CD14-positive monocyte (primary cell): ENCODE results near the gene DPH3. TPM values are rescaled to one million over a fixed set of nuclear protein-coding genes. Genes with fewer than 3 reads are reported as not detected.

ENCODE experiments used
- DNase-seq, 3 donors: peaks; one replicate each; pipeline ENCODE4 v3.0.0-alpha.2; 2011 to 2022
- H2AFZ ChIP-seq: 2 replicates; pipeline ENCODE4 v1.6.0; 2012; ENCODE audit warnings: mild to moderate bottlenecking, low read depth, low read length, inconsistent platforms; ENCODE audit not compliant: insufficient read depth, poor library complexity, severe bottlenecking
- H3K27ac ChIP-seq, 2 donors: 1 replicate in 1 of 2; 2 replicates in 1 of 2; pipeline ENCODE4 v1.5.1; 2012 to 2013; ENCODE audit warnings: low read length in 2 of 2, control low read depth in 1 of 2, inconsistent platforms in 1 of 2, low read depth in 1 of 2, mild to moderate bottlenecking in 1 of 2
- H3K27me3 ChIP-seq, 2 donors: one replicate each; pipeline versions ENCODE4 v1.6.0 to v1.6.1; 2011 to 2013; ENCODE audit warnings: low read length in 2 of 2; ENCODE audit not compliant: control insufficient read depth in 2 of 2, insufficient read depth in 2 of 2
- H3K36me3 ChIP-seq, 2 donors: replicated peaks in 1 of 2; 1 replicate in 1 of 2; 2 replicates in 1 of 2; pipeline versions ENCODE4 v1.5.1 to v1.6.1; 2012 to 2013; ENCODE audit warnings: low read length in 2 of 2, control low read depth in 1 of 2, inconsistent platforms in 1 of 2, mild to moderate bottlenecking in 1 of 2; ENCODE audit not compliant: insufficient read depth in 2 of 2, control insufficient read depth in 1 of 2
- H3K4me1 ChIP-seq, 2 donors: 1 replicate in 1 of 2; 2 replicates in 1 of 2; pipeline versions ENCODE4 v1.5.1 to v1.6.1; 2012 to 2013; ENCODE audit warnings: low read length in 2 of 2, control low read depth in 1 of 2, inconsistent platforms in 1 of 2, mild to moderate bottlenecking in 1 of 2, moderate library complexity in 1 of 2; ENCODE audit not compliant: insufficient read depth in 2 of 2, control insufficient read depth in 1 of 2
- H3K4me2 ChIP-seq: replicated peaks from 2 replicates; pipeline ENCODE3; 2012; ENCODE audit warnings: low read length, moderate library complexity, mild to moderate bottlenecking; ENCODE audit not compliant: poor library complexity, severe bottlenecking; ENCODE audit errors: extremely low read depth
- H3K4me3 ChIP-seq, 3 experiments: fragments of 200-600 bp in 1 of 3; sonication (generic) in 1 of 3; replicated peaks in 1 of 3; 1 replicate in 2 of 3; 2 replicates in 1 of 3; pipeline ENCODE4 v1.5.1; 2011 to 2013; ENCODE audit warnings: low read length in 3 of 3, mild to moderate bottlenecking in 3 of 3, control low read depth in 2 of 3, low read depth in 2 of 3, inconsistent platforms in 1 of 3, moderate library complexity in 1 of 3
- H3K79me2 ChIP-seq: 2 replicates; pipeline ENCODE4 v1.6.0; 2012; ENCODE audit warnings: mild to moderate bottlenecking, control low read depth, inconsistent platforms, low read length, moderate library complexity; ENCODE audit not compliant: insufficient read depth
- H3K9ac ChIP-seq: 2 replicates; pipeline ENCODE4 v1.6.0; 2017; ENCODE audit warnings: low read length, mild to moderate bottlenecking; ENCODE audit not compliant: insufficient read depth, poor library complexity, severe bottlenecking
- H3K9me3 ChIP-seq, 2 donors: replicated peaks in 1 of 2; 1 replicate in 1 of 2; 2 replicates in 1 of 2; pipeline versions ENCODE4 v1.5.1 to v1.6.1; 2012 to 2013; ENCODE audit warnings: low read length in 2 of 2, control low read depth in 1 of 2; ENCODE audit not compliant: control insufficient read depth in 1 of 2, insufficient read depth in 1 of 2
- H4K20me1 ChIP-seq: 2 replicates; pipeline ENCODE4 v1.6.0; 2012; ENCODE audit warnings: mild to moderate bottlenecking, low read length, control low read depth, moderate library complexity; ENCODE audit not compliant: insufficient read depth
- H3K27ac Mint-ChIP-seq, 7 donors: one replicate each; pipeline ENCODE4 v1.8.0; 2020; ENCODE audit warnings: mild to moderate bottlenecking in 7 of 7, mixed read lengths in 7 of 7, moderate library complexity in 6 of 7, inconsistent platforms in 2 of 7
- H3K27me3 Mint-ChIP-seq, 3 donors: one replicate each; pipeline ENCODE4 v1.8.0; 2021 to 2022; ENCODE audit warnings: low read depth in 3 of 3, mild to moderate bottlenecking in 3 of 3, mixed read lengths in 3 of 3, moderate library complexity in 3 of 3, inconsistent platforms in 1 of 3
- H3K36me3 Mint-ChIP-seq, 2 donors: one replicate each; pipeline ENCODE4 v1.8.0; 2020; ENCODE audit warnings: mixed read lengths in 2 of 2, inconsistent platforms in 1 of 2, mild to moderate bottlenecking in 1 of 2
- H3K4me1 Mint-ChIP-seq: one replicate; pipeline ENCODE4 v1.8.0; 2020; ENCODE audit warnings: mild to moderate bottlenecking, mixed read lengths
- H3K4me3 Mint-ChIP-seq, 2 donors: one replicate each; pipeline ENCODE4 v1.8.0; 2020; ENCODE audit warnings: mild to moderate bottlenecking in 2 of 2, mixed read lengths in 2 of 2, moderate library complexity in 1 of 2
- H3K9me3 Mint-ChIP-seq, 7 donors: one replicate each; pipeline ENCODE4 v1.8.0; 2020 to 2022; ENCODE audit warnings: mixed read lengths in 7 of 7, mild to moderate bottlenecking in 6 of 7, moderate library complexity in 6 of 7, inconsistent platforms in 2 of 7
- WGBS: methylation state at CpG from one replicate; pipeline ENCODE4 v1.1.5; 2013; ENCODE audit warnings: missing lambda C conversion rate; ENCODE audit not compliant: insufficient coverage; 5-methylcytosine and 5-hydroxymethylcytosine counted together
- intact Hi-C, 2 donors: fragments of 100-400 bp; cut with micrococcal nuclease; formaldehyde crosslinking; loops; one replicate each; pipeline versions ENCODE4 v1.15.0 to v1.15.1; 2023
- polyA plus RNA-seq, 3 donors: library from polyadenylated mRNA; depleted of rRNA in 1 of 3; unstranded in 2 of 3; stranded (reverse) in 1 of 3; fragments of 300-500 nt in 2 of 3; fragments of >200 nt in 1 of 3; fragmentation: Illumina TruSeq in 2 of 3; gene quantifications; 1 replicate in 2 of 3; 2 replicates in 1 of 3; pipeline ENCODE4 v1.2.3, GENCODE V29; 2012 to 2021
- TF ChIP-seq, protein P1 (sequence below): fragments of 200-600 bp; IDR thresholded peaks from one replicate; pipeline ENCODE4 v1.8.0; 2022; ENCODE audit warnings: antibody characterized with exemption, mild to moderate bottlenecking

DPH3 gene
- polyA plus RNA-seq, 3 donors = 9.2 to 42.0 (median 33.7) TPM

DNA sequence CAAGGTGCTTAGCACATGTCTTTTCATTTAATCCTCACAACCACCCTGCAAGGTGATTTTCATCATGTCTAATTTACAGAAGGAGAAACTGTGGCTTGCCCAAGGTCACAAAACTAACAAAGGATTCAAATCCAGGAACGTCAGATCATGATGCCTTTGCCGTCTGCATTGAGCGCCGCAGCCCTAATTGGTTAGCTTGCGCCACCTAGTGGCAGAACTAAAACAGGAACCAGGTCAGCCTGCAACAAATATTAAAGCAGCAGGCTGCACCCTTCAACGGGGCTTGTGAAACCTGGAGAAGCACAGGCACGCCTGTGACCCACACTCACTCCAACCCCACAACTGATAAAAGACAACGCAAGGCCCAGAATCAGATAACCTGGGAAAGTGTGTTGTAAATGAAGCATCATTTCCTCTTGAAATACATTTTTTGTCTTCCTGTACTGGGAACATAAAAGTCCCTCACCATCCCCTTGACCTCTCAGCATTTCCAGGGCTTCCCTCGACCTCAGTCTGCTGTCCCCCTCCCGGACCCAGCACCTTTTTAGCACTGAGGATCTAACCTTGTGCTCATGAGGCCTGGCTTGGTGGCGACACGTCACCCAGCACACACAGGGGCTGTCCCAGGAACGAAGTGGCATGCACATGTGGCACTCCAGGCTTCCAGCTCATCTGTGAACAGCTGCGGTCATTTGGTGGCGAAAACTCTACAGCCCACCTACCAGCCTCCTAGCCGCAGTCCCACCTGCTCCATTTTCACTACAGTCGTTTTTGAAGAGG lies 17.3 kb downstream of the DPH3 start:
- Histone ChIP-seq H3K9ac (no peak overlapping the region), H3K9me3 (no peaks in the 10 kb centered on the region), H2AFZ (no peak overlapping the region), H3K27me3 (no peaks in the 10 kb centered on the region), H3K79me2 (no peaks in the 10 kb centered on the region), H4K20me1 (no peaks in the 10 kb centered on the region), H3K36me3 (no peaks in the 10 kb centered on the region), H3K4me3 (no peak overlapping the region), H3K27ac (no peak overlapping the region), H3K4me1 (peaks cover 0 to 5% of the 10 kb centered on the region in 2 donors), H3K4me2 (no peak overlapping the region)
- TF ChIP-seq, protein P1, sequence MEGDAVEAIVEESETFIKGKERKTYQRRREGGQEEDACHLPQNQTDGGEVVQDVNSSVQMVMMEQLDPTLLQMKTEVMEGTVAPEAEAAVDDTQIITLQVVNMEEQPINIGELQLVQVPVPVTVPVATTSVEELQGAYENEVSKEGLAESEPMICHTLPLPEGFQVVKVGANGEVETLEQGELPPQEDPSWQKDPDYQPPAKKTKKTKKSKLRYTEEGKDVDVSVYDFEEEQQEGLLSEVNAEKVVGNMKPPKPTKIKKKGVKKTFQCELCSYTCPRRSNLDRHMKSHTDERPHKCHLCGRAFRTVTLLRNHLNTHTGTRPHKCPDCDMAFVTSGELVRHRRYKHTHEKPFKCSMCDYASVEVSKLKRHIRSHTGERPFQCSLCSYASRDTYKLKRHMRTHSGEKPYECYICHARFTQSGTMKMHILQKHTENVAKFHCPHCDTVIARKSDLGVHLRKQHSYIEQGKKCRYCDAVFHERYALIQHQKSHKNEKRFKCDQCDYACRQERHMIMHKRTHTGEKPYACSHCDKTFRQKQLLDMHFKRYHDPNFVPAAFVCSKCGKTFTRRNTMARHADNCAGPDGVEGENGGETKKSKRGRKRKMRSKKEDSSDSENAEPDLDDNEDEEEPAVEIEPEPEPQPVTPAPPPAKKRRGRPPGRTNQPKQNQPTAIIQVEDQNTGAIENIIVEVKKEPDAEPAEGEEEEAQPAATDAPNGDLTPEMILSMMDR = peak; percentile 94
- intact Hi-C loops = loop anchor here (2.0 to 5.0 kb wide), 2 partner anchors 199 to 200 kb away; no protein-coding TSS in a partner anchor
- Mint-ChIP-seq H3K9me3 (no peaks in the 10 kb centered on the region), H3K27ac (no peak overlapping the region), H3K27me3 (peaks cover 0 to 2% (median 0%) of the 10 kb centered on the region in 3 donors), H3K4me1 (peaks cover 7% of the 10 kb centered on the region), H3K4me3 (no peak overlapping the region), H3K36me3 (no peaks in the 10 kb centered on the region)
- WGBS = 51% methylated on average over 14 of the region's 17 CpGs
- DNase-seq = peak; percentile 73 to 80 (median 78)

DNA sequence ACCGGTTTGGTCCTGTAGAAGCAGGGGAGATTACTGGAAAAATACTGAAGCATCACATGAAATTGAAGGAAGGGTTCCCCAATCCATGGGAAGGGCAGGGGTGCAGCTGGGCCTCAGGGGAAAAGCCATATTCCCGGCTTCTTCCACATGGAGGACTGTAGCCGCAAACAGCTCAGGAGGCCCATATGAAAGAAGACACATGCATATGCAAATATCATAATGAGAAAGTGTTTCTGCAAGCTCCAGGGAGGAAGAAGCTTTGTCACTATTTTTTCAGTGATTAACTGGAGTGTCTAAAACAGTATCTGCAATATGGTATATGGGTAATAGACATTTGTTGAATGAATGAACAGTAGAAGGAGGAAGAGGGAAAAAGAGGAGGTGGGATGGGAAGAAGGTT lies 19.1 kb downstream of the DPH3 start:
- no peak overlapping the region for H3K9ac ChIP-seq
- no peak overlapping the region for H3K27ac ChIP-seq
- Mint-ChIP-seq H3K27ac (peak overlapping the region in 2 of 7 donors; percentile 5 to 18), H3K36me3 (no peaks in the 10 kb centered on the region), H3K4me3 (no peak overlapping the region), H3K27me3 (peaks cover 0 to 4% (median 0%) of the 10 kb centered on the region in 3 donors), H3K4me1 (peaks cover 5% of the 10 kb centered on the region), H3K9me3 (no peaks in the 10 kb centered on the region)
- H3K27me3 ChIP-seq = no peaks in the 10 kb centered on the region
- H3K4me1 ChIP-seq = peaks cover 4 to 7% of the 10 kb centered on the region in 2 donors
- H3K36me3 ChIP-seq = no peaks in the 10 kb centered on the region
- H3K4me3 ChIP-seq = no peak overlapping the region
- 100% methylated on average over 2 of the region's 3 CpGs for WGBS
- no peaks in the 10 kb centered on the region for H4K20me1 ChIP-seq
- H3K79me2 ChIP-seq = no peaks in the 10 kb centered on the region
- DNase-seq = no peak
- TF ChIP-seq, protein P1 = no peak
- H2AFZ ChIP-seq = no peak overlapping the region
- H3K9me3 ChIP-seq = no peaks in the 10 kb centered on the region
- intact Hi-C loops = loop anchor here (2.0 to 5.0 kb wide), 2 partner anchors 197 to 198 kb away; no protein-coding TSS in a partner anchor
- H3K4me2 ChIP-seq = no peak overlapping the region
